Measurements from ENCODE around the gene TAGLN3.

DNA sequence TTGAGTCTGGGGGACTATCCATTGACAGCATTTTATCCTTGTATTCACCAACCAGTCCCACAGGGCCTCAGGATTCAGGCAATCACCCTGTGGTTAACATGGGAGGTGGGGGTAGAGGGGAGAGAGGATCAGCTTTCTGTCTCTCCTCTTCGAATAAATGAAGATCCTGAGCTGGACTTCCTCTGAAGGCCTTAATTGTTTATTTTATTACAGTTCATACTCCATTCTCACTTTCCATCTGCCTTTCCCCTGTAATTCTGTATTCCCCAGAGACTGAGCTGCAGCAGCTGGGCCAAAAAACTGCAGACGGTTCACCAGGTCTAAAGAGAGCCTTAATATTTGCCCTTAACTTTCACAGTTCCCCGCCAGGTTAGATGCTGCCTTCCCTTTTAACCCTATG lies 11.9 kb downstream of the TAGLN3 start:
- TF ChIP-seq POLR2A (IDR thresholded peaks at IDR 0.05; ENCODE audit: low read depth, low read length) (no peak), POLR2AphosphoS5 (IDR thresholded peaks at IDR 0.05; ENCODE audit: low read depth, low read length) (no peak), POU2F2 (IDR thresholded peaks at IDR 0.05; ENCODE audit: low read depth, low read length) (no peak), TAF1 (IDR thresholded peaks at IDR 0.05; ENCODE audit: low read depth, low read length) (no peak), PAX5 (IDR thresholded peaks at IDR 0.05; ENCODE audit: insufficient read depth, low read length, severe bottlenecking) (no peak)
